ENCODE data around the gene KCNIP4.

KCNIP4 gene

GRCh38 chr4:21320034-21320433 is 628.5 kb downstream of the KCNIP4 start:
- DNase-seq = no peak

DNA sequence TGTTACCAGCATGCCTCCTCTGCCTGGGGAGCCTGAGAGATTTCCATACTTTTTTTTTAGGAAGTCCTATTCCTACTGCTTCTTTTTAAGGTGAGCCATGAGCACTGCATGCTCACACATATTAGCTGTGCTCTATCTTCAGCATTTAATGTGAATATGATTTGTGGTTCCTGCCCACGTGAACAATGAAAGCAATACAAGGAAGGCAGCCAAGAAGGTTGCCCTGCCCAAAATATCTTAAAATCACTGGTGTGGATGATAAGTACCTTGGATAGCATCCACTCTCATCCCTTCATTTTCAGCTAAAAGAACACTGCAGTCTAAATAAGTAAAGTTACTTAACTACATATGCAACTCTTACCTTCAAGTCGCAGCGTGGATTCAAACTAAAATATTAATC is 640.9 kb downstream of the KCNIP4 start:
- no peak for DNase-seq

- DNase-seq = no peak
Observed at GRCh38 chr4:21304540-21304887, 644.1 kb downstream of the KCNIP4 start.

GRCh38 chr4:21290562-21290961 is 658.0 kb downstream of the KCNIP4 start:
- DNase-seq = no peak

- no peak for DNase-seq
Observed at GRCh38 chr4:21276046-21276445, 672.5 kb downstream of the KCNIP4 start.

DNA sequence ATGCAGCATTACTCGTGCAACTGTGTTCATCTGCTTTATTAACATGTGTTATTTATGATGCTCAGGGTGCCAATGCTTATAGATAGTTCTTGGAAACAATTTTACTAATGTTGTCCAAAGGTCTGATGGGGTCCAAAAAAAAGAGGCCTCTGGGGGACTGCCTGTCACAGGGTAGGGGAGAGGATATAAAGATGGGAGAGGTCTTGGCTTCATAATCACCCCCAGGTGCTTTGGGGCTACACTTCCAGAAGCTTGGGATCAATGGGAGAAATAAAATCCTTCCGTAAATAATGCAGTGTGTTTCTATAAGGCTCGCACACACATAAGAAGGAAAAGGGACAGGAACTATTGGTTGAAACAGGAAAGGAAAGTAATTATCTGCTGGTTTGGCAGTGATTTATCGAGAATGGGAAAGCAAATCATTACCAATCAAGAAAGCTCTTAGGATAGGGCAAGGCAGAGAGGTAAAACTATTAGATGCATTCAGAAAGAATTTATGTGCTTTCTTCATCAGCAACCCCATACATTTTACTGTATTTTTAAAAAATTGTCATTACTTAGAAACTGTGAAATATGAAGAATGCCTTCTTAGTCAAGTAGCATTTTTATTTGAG is 677.0 kb downstream of the KCNIP4 start:
- DNase-seq = no peak

DNA sequence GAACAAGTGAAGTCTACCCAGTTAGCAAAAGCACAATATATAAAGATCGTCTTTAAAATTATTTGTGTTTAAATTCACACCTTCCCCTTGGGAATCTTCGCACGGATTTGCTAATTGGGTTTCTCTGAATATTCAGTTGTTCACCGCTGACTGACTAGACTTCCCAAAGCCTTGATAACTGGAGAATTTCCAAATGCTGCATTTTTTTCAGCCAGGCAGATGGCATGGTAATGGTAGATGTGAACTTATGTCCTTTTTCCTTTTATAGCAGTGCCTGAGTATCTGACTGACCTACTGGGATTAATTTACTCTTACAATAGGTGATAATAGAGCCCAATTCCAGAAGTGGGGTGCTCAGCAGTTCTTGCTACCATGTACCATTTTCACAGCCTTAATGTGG is 700.2 kb downstream of the KCNIP4 start:
- no peak for DNase-seq

- DNase-seq = no peak
Observed at GRCh38 chr4:21242163-21242562, 706.4 kb downstream of the KCNIP4 start.

DNA sequence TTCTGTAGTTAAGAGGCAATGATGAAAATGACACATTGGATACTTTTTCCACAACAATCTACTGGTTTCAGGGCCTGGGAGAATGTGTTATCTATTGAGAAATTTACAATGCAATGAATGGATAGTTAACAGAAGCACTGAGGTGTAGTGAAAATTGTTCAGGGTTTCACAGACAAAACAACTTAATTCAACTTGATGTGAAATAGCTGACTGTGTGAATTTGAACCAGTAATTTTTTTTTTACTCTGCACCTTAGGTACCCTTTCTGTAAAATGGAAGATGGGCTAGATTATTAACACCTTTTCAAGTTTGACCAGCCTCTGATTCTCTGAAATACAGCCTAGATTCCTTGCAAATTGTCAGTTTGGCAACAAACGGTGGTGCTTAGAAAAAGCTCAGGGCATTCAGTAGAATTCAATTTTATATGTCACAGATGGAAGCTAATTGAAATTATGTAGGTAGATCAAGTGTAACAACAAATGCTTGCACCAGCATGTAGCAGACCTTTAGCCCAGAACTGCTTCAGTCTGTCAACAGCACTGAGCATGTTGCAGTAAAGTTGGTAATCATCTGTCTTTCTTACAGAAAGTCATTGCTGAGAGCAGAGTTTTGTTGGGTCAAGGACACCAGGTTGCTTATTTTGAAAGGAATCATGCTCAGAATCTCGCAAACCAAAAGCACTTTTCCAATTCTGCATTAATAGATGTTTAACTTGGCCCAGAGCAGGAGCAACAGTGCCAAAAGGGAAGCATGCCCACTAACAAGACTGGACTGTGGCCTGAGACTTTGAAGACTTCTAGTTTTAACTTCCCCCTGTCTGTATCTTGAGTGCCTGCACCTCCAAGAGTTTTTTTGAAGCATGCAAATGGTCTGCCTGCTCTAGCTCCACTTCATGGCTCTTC is 721.7 kb downstream of the KCNIP4 start:
- no peak for DNase-seq

DNA sequence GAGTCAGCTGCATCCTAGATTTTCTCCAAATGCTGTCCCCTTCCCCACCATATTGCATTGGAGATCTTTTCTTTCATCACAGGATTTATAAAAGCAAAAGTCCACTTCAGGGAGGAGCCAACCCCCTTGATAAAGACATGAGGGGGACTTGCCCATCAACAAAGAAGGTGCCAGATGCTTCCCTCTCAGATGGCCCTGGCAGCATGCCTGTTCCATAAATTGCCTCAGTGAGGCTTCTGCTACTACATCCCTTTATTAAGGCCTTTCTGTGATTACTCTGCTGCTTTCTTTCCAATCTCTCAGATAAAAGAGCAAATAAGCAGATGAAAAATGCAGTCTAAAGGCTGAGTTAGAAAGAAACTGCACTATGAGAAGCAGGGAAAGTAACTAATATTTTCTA is 736.7 kb downstream of the KCNIP4 start:
- no peak for DNase-seq

DNA sequence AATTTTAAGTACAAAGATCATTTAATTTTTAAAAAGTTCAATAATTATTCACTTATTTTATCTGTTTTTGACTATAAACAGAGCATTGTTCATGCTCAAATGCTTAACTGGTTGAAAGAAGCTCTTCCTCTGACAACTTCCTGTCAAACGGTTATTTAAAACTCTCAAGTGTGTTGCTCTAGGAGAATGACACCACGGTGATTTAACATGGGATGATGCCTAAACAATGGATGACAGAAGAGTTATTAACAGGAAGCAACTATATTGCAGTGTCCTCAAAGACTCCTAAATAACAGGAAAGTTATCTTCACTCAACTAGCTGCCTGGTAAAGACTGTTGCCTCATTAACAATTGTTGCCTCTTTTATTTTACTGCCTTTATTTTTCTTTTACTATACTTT is 738.7 kb downstream of the KCNIP4 start:
- DNase-seq = no peak

GRCh38 chr4:21205821-21206531 is 742.6 kb downstream of the KCNIP4 start:
- DNase-seq = no peak

DNA sequence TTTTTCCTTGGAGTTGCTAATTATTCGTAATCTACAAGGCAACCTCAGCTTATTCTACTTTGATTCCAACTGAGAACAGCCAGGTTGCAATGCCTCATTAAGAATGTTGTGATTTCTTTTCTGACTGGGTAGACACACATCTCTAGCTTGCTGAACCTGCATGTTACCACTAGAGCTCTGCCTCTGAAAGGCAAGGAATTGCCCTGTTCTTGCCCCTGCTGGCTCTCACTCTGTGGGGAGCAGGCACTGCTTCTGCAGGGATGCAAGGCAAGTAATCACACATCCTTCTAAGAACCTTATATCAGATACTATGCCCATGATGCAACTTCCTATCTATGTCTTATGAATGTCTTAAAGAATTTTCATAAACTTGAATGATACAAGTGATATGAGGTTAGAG is 745.2 kb downstream of the KCNIP4 start:
- DNase-seq = no peak

GRCh38 chr4:21202959-21203358 is 745.6 kb downstream of the KCNIP4 start:
- no peak for DNase-seq

- DNase-seq = no peak
Observed at GRCh38 chr4:21198683-21199082, 749.9 kb downstream of the KCNIP4 start.

- no peak for DNase-seq
Observed at GRCh38 chr4:21195682-21196081, 752.9 kb downstream of the KCNIP4 start.

GRCh38 chr4:21192367-21192766 is 756.2 kb downstream of the KCNIP4 start:
- DNase-seq = no peak

- DNase-seq = no peak
Observed at GRCh38 chr4:21191317-21191716, 757.3 kb downstream of the KCNIP4 start.

- no peak for DNase-seq
Observed at GRCh38 chr4:21184788-21185187, 763.8 kb downstream of the KCNIP4 start.

GRCh38 chr4:21181716-21182115 is 766.9 kb downstream of the KCNIP4 start:
- no peak for DNase-seq

GRCh38 chr4:21177871-21178270 is 770.7 kb downstream of the KCNIP4 start:
- DNase-seq = no peak

- DNase-seq = no peak
Observed at GRCh38 chr4:21177092-21177491, 771.5 kb downstream of the KCNIP4 start.

DNA sequence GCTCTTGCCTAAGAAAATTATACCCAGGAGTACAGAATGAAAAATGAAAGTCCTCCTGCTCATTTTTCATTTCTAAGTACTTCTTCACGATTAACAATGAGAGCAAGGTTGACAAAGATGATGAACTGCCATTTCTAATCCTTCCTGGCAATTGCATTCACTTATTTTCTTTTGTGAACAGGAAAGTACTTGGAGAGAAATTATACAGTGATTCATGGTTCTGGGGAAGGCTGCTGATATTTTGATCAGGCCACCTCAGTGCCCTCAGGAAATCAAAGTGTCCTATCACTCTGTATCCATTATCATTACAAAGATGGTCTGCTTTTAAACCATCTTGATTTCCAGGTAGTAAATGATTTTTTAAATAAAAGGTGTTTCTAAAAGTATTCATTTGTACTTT is 780.9 kb downstream of the KCNIP4 start:
- DNase-seq = no peak

DNA sequence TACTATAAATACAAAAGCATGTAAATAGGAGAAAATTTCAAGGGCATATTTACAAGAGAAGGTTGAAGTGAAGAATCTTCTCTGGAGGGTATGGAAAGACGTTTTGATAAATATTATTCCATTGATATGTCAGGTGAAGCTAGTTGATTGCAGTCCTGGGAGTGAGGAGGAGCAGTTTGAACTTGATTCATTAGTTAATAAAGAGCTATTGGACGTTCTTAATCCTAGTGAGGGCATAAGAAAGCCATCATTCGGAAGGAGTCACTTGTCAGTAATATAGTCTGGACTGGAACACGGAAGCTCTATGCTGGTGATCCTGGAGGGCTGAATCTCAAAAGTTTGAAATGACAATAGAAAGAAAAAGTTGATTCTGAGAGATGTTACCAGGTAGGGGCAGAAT is 793.2 kb downstream of the KCNIP4 start:
- no peak for DNase-seq
